GM21717 (cell line): ENCODE results near the gene ATXN1.
"Not testable (repeated sequence)": the region's sequence is repeated elsewhere in the genome, so short reads cannot be mapped to it uniquely, and the experiment has no call there.

Experiments used
- ATAC-seq: cut with Tn5 transposase; IDR thresholded peaks from one replicate; pipeline ENCODE4 v1.9.1; 2021; ENCODE audit warnings: mild to moderate bottlenecking, moderate library complexity; ENCODE audit not compliant: unreplicated experiment

Gene ATXN1

GRCh38 chr6:16274483-16274882 is 486.8 kb downstream of the ATXN1 start:
- no peak for ATAC-seq

- ATAC-seq, result no peak
Measured at GRCh38 chr6:16273256-16273655, 488.0 kb downstream of the ATXN1 start.

- no peak for ATAC-seq
Measured at GRCh38 chr6:16272201-16272600, 489.1 kb downstream of the ATXN1 start.

GRCh38 chr6:16271428-16271827 is 489.8 kb downstream of the ATXN1 start:
- ATAC-seq, result no peak

- ATAC-seq, result no peak
Measured at GRCh38 chr6:16270178-16270794, 491.0 kb downstream of the ATXN1 start.

GRCh38 chr6:16269442-16270070 is 491.7 kb downstream of the ATXN1 start:
- ATAC-seq, result not testable (repeated sequence)

- ATAC-seq, result no peak
Measured at GRCh38 chr6:16267428-16268263, 493.6 kb downstream of the ATXN1 start.

GRCh38 chr6:16265351-16266341 is 495.6 kb downstream of the ATXN1 start:
- no peak for ATAC-seq

- no peak for ATAC-seq
Measured at GRCh38 chr6:16264785-16265184, 496.5 kb downstream of the ATXN1 start.

GRCh38 chr6:16263464-16264099 is 497.7 kb downstream of the ATXN1 start:
- not testable (repeated sequence) for ATAC-seq

- not testable (repeated sequence) for ATAC-seq
Measured at GRCh38 chr6:16262773-16263172, 498.5 kb downstream of the ATXN1 start.

GRCh38 chr6:16260602-16261001 is 500.7 kb downstream of the ATXN1 start:
- not testable (repeated sequence) for ATAC-seq

- ATAC-seq, result not testable (repeated sequence)
Measured at GRCh38 chr6:16259604-16260003, 501.7 kb downstream of the ATXN1 start.

GRCh38 chr6:16258709-16259075 is 502.6 kb downstream of the ATXN1 start:
- no peak for ATAC-seq

GRCh38 chr6:16257999-16258708 is 503.1 kb downstream of the ATXN1 start:
- ATAC-seq, result no peak

- no peak for ATAC-seq
Measured at GRCh38 chr6:16256781-16257180, 504.5 kb downstream of the ATXN1 start.

- ATAC-seq, result no peak
Measured at GRCh38 chr6:16254535-16254934, 506.7 kb downstream of the ATXN1 start.

GRCh38 chr6:16253399-16254144 is 507.7 kb downstream of the ATXN1 start:
- ATAC-seq, result no peak
